SK-N-SH treated with all-trans-retinoic acid at 6 μM for 48 hours (cell line): ENCODE measurements around the gene CPA2.
"Not testable (repeated sequence)": the region's sequence is repeated elsewhere in the genome, so short reads cannot be mapped to it uniquely, and the experiment has no call there.

Experiments
- ATAC-seq: fragments of 200-7000 bp; cut with Tn5 transposase; 3 replicates; pipeline ENCODE4 v1.9.1; 2020; ENCODE audit warnings: mild to moderate bottlenecking, moderate library complexity
- ARNTL ChIP-seq: fragments of 450-650 bp; formaldehyde crosslinking; IDR thresholded peaks from 2 replicates; pipeline ENCODE4 v1.5.0; 2020; ENCODE audit warnings: low read depth, mild to moderate bottlenecking, moderate library complexity, borderline replicate concordance
- BACH2 ChIP-seq: fragments of 250-450 bp; sonication (Bioruptor Pico); IDR thresholded peaks from 2 replicates; pipeline ENCODE4 v1.9.0; 2021; ENCODE audit warnings: mild to moderate bottlenecking, borderline replicate concordance
- CREB5 ChIP-seq: fragments of 250-450 bp; sonication (Bioruptor Pico); IDR thresholded peaks from 2 replicates; pipeline ENCODE4 v1.5.1; 2020; ENCODE audit warnings: low read depth, mild to moderate bottlenecking, moderate library complexity
- CSDC2 ChIP-seq: fragments of 250-450 bp; sonication (Bioruptor Pico); IDR thresholded peaks from 2 replicates; pipeline ENCODE4 v1.5.0; 2020; ENCODE audit warnings: mild to moderate bottlenecking, moderate library complexity
- CSRNP3 ChIP-seq: fragments of 250-450 bp; sonication (Bioruptor Pico); IDR thresholded peaks from 2 replicates; pipeline ENCODE4 v1.5.1; 2021; ENCODE audit warnings: mild to moderate bottlenecking, moderate library complexity
- ESRRG ChIP-seq: fragments of 250-450 bp; sonication (Bioruptor Pico); IDR thresholded peaks from 2 replicates; pipeline ENCODE4 v1.6.1; 2021; ENCODE audit warnings: mild to moderate bottlenecking
- GLIS3 ChIP-seq: fragments of 250-450 bp; sonication (Bioruptor Pico); IDR thresholded peaks from 2 replicates; pipeline ENCODE4 v1.5.0; 2020; ENCODE audit warnings: mild to moderate bottlenecking, moderate library complexity
- ISL1 ChIP-seq: fragments of 250-450 bp; sonication (Bioruptor Pico); IDR thresholded peaks from 2 replicates; pipeline ENCODE4 v2.1.2; 2022; ENCODE audit warnings: mild to moderate bottlenecking, moderate library complexity
- OSR1 ChIP-seq: fragments of 250-450 bp; sonication (Bioruptor Pico); IDR thresholded peaks from 2 replicates; pipeline ENCODE4 v1.8.0; 2022; ENCODE audit warnings: moderate library complexity, mild to moderate bottlenecking, inconsistent platforms
- PATZ1 ChIP-seq: fragments of 250-450 bp; sonication (Bioruptor Pico); IDR thresholded peaks from 2 replicates; pipeline ENCODE4 v1.8.0; 2020; ENCODE audit warnings: mild to moderate bottlenecking, moderate library complexity, borderline replicate concordance
- POU6F1 ChIP-seq: fragments of 250-450 bp; sonication (Bioruptor Pico); IDR thresholded peaks from 2 replicates; pipeline ENCODE4 v1.8.0; 2021; ENCODE audit warnings: low read depth, mild to moderate bottlenecking, moderate library complexity, borderline replicate concordance
- TCF4 ChIP-seq: fragments of 250-450 bp; sonication (Bioruptor Pico); IDR thresholded peaks from 2 replicates; pipeline ENCODE4 v1.8.0; 2021; ENCODE audit warnings: mild to moderate bottlenecking, moderate library complexity, borderline replicate concordance
- TOX ChIP-seq: fragments of 250-450 bp; sonication (Bioruptor Pico); IDR thresholded peaks from 2 replicates; pipeline ENCODE4 v1.8.0; 2021; ENCODE audit warnings: mild to moderate bottlenecking, moderate library complexity, borderline replicate concordance
- TSHZ2 ChIP-seq: fragments of 250-450 bp; sonication (Bioruptor Pico); IDR thresholded peaks from 2 replicates; pipeline ENCODE4 v1.5.0; 2020; ENCODE audit warnings: mild to moderate bottlenecking, moderate library complexity
- ZFP3 ChIP-seq: fragments of 250-450 bp; sonication (Bioruptor Pico); IDR thresholded peaks from 2 replicates; pipeline ENCODE4 v1.5.0; 2020; ENCODE audit warnings: mild to moderate bottlenecking, moderate library complexity
- ZFP30 ChIP-seq: fragments of 450-650 bp; formaldehyde crosslinking; IDR thresholded peaks from 2 replicates; pipeline ENCODE4 v1.5.0; 2022; ENCODE audit warnings: mild to moderate bottlenecking, moderate library complexity
- ZNF565 ChIP-seq: fragments of 450-650 bp; formaldehyde crosslinking; conservative IDR thresholded peaks from 2 replicates; pipeline ENCODE4 v1.5.0; 2020; ENCODE audit warnings: low read depth, mild to moderate bottlenecking, moderate library complexity
- ZNF8 ChIP-seq: fragments of 450-650 bp; formaldehyde crosslinking; IDR thresholded peaks from 2 replicates; pipeline ENCODE4 v1.5.0; 2020; ENCODE audit warnings: mild to moderate bottlenecking, moderate library complexity

Gene CPA2

GRCh38 chr7:130319541-130319940, 52.9 kb downstream of the CPA2 start:
- no peak for TF ChIP-seq CSRNP3
- TF ChIP-seq BACH2 = no peak
- no peak for TF ChIP-seq GLIS3 (CRISPR knock-in tag)
- TF ChIP-seq ISL1 (CRISPR knock-in tag) = no peak
- no peak for ATAC-seq

- ATAC-seq = not testable (repeated sequence)
Measured at GRCh38 chr7:130321542-130322229, 55.0 kb downstream of the CPA2 start.

- no peak for ATAC-seq
- TF ChIP-seq ZNF8 (CRISPR knock-in tag) = no peak
Measured at GRCh38 chr7:130322615-130323014, 56.0 kb downstream of the CPA2 start.

- ATAC-seq = peak; percentile 88
- TF ChIP-seq ZFP3 (CRISPR knock-in tag) (no peak), ISL1 (CRISPR knock-in tag) (peak; percentile 60; the same call in 1 of the 2 replicates), PATZ1 (CRISPR knock-in tag) (0 out of 2 replicates have a peak, but pooled peaks have one; percentile 45)
Measured at GRCh38 chr7:130324306-130324943, 57.8 kb downstream of the CPA2 start.

- TF ChIP-seq TCF4 (CRISPR knock-in tag) (no peak), CSDC2 (CRISPR knock-in tag) (no peak), BACH2 (no peak), GLIS3 (CRISPR knock-in tag) (no peak), ARNTL (no peak), POU6F1 (no peak), ISL1 (CRISPR knock-in tag) (no peak), CREB5 (CRISPR knock-in tag) (no peak), TOX (CRISPR knock-in tag) (no peak), ZFP30 (no peak), TSHZ2 (no peak), ZNF565 (CRISPR knock-in tag) (no peak), OSR1 (CRISPR knock-in tag) (no peak), ESRRG (no peak), CSRNP3 (no peak), PATZ1 (CRISPR knock-in tag) (no peak)
- ATAC-seq = no peak
Measured at GRCh38 chr7:130329681-130330080, 63.0 kb downstream of the CPA2 start.
